ENCODE results near the gene CHST8.
"Not testable (repeated sequence)": the region's sequence is repeated elsewhere in the genome, so short reads cannot be mapped to it uniquely, and the experiment has no call there.

CHST8 gene

GRCh38 chr19:33814181-33815165 is 192.7 kb downstream of the CHST8 start:
- no peak for DNase-seq

GRCh38 chr19:33815380-33816340 is 193.9 kb downstream of the CHST8 start:
- no peak for DNase-seq

GRCh38 chr19:33818411-33818810 is 196.7 kb downstream of the CHST8 start:
- DNase-seq: no peak

- not testable (repeated sequence) for DNase-seq
These were observed 197.3 kb downstream of the CHST8 start for GRCh38 chr19:33819078-33819477.

GRCh38 chr19:33819506-33819879 is 197.7 kb downstream of the CHST8 start:
- no peak for DNase-seq

DNA sequence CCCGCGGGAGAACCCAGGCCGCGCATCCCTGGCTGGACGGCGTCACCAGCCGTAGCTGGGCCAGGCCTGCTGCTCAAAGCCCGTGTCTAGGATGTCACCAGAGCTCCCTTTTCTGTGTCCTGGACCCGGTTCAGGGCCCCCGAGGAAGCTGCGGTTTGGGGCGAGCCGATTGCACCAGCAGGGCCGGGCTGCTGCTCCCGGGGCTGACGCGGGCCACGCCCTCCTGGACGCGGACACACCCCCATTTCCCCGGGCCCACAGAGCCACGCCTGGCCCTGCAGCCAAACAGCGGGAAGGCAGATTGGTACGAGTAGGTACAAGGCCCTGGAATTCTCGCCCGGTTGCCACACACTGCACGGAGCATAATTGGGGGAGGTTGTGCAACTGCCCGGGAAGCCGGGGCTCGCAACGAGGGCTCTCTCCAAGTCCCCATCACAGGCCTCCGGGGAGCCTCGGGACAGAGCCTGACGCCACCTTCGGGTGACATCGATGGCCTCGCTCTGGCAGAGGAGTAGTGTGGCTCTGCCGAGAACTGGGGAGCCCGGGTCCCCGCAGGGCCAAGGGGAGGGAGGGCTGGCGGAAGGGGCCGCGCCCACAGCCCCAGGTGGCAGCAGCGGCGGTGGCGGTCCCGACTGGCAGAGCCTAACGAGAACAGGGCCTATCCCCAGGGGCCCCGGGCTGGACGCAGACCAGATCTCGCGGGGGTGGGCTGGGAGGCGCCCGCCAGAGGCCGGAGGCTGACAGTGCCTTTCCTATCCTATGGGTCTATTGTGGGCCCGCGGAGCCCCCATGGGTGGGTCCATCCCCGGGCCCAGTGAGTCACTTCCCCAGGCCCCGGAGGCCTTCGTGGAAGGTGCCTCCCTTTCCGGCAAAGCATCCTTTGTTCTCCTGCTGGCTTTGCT is 198.4 kb downstream of the CHST8 start:
- peak; percentile 72 for DNase-seq

DNA sequence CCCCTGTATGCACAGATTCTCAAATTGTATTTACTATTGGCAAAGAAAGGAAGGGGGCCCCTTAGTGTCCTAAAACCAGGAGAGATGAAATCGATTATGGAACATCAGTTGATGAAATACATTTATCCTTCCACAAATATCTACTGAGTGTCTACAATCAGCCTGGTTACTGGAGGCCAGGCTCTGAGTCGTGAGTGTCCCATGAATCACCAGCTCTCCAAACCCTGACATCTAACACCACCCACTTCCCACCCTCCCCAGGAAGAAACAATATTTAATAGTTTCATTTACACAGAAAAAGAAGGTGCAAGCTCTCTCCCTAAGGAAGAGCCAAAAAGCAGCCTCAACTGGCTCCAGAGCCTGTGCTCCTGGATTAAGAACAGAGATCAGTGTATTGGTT is 200.1 kb downstream of the CHST8 start:
- no peak for DNase-seq

All from CD4-positive, alpha-beta T cell treated with Interleukin-6 for 4 hours (primary cell).